HG03159 (cell line): ENCODE data around the gene SYVN1.
"Not testable (repeated sequence)": the region's sequence is repeated elsewhere in the genome, so short reads cannot be mapped to it uniquely, and the experiment has no call there.

Experiments used
- ATAC-seq: cut with Tn5 transposase; IDR thresholded peaks from one replicate; pipeline ENCODE4 v1.9.1; 2021; ENCODE audit warnings: mild to moderate bottlenecking, moderate library complexity; ENCODE audit not compliant: unreplicated experiment

The SYVN1 gene

GRCh38 chr11:65134240-65134951 is at the start of gene SYVN1:
Gene SYVN1 (minus strand): TSS chr11:65134519. CDS start chr11:65133601, 918 bp downstream.
- peak; percentile 53 for ATAC-seq

- ATAC-seq = no peak
Observed at GRCh38 chr11:65183201-65183891, 49.0 kb upstream of the SYVN1 start.

GRCh38 chr11:65182258-65183170 is 48.2 kb upstream of the SYVN1 start:
- ATAC-seq = no peak

- ATAC-seq = peak; percentile 61
Observed at GRCh38 chr11:65181569-65182257, 47.4 kb upstream of the SYVN1 start, which contains the start of gene CAPN1. Gene CAPN1 (plus strand): TSS chr11:65181928. CDS start chr11:65182702, 774 bp downstream.

GRCh38 chr11:65180877-65181568 is 46.7 kb upstream of the SYVN1 start:
- ATAC-seq = peak; percentile 64

- not testable (repeated sequence) for ATAC-seq
Observed at GRCh38 chr11:65174571-65175010, 40.3 kb upstream of the SYVN1 start.

GRCh38 chr11:65172600-65172999 is 38.3 kb upstream of the SYVN1 start:
- ATAC-seq = no peak

- no peak for ATAC-seq
Observed at GRCh38 chr11:65170058-65170534, 35.8 kb upstream of the SYVN1 start, which contains the start of gene SPDYC. Gene SPDYC (plus strand): TSS chr11:65170233. CDS start chr11:65171358, 1,125 bp downstream.

- ATAC-seq = no peak
Observed at GRCh38 chr11:65169164-65169641, 34.9 kb upstream of the SYVN1 start.

- no peak for ATAC-seq
Observed at GRCh38 chr11:65167656-65168055, 33.3 kb upstream of the SYVN1 start.

GRCh38 chr11:65166893-65167292 is 32.6 kb upstream of the SYVN1 start:
- no peak for ATAC-seq

GRCh38 chr11:65165410-65166317 is 31.3 kb upstream of the SYVN1 start:
- no peak for ATAC-seq

GRCh38 chr11:65163684-65164083 is 29.4 kb upstream of the SYVN1 start:
- ATAC-seq = no peak

GRCh38 chr11:65160643-65161042 is 26.3 kb upstream of the SYVN1 start:
- no peak for ATAC-seq

GRCh38 chr11:65159012-65159411 is 24.7 kb upstream of the SYVN1 start:
- ATAC-seq = peak; percentile 74

- ATAC-seq = no peak
Observed at GRCh38 chr11:65157336-65157735, 23.0 kb upstream of the SYVN1 start.

- ATAC-seq = no peak
Observed at GRCh38 chr11:65156926-65157325, 22.6 kb upstream of the SYVN1 start.

- ATAC-seq = no peak
Observed at GRCh38 chr11:65156256-65156655, 21.9 kb upstream of the SYVN1 start.
